Thoracic aorta (tissue), 2 donors: ENCODE data around the gene SART3. TPM values are rescaled to one million over a fixed set of nuclear protein-coding genes. Genes with fewer than 3 reads are reported as not detected.

ENCODE experiments used
- ATAC-seq: fragments of 150-250 bp; one replicate; pipeline ENCODE4 v1.8.0; 2017; ENCODE audit warnings: low read depth; ENCODE audit not compliant: insufficient number of reproducible peaks, low FRiP score
- DNase-seq: peaks from one replicate; pipeline ENCODE4 v3.0.0-alpha.2; 2020; ENCODE audit warnings: low spot score
- H3K27ac ChIP-seq, 2 donors: fragments of 200-600 bp; sonication (generic); 1 replicate in 1 of 2; 2 replicates in 1 of 2; pipeline ENCODE4 v1.5.1; 2016; ENCODE audit warnings: mild to moderate bottlenecking in 2 of 2, moderate library complexity in 2 of 2
- H3K27me3 ChIP-seq: fragments of 200-600 bp; sonication (generic); replicated peaks from 2 replicates; pipeline ENCODE4 v1.6.0; 2016; ENCODE audit warnings: mild to moderate bottlenecking; ENCODE audit not compliant: insufficient read depth
- H3K36me3 ChIP-seq: fragments of 200-600 bp; sonication (generic); one replicate; pipeline ENCODE4 v1.5.1; 2016
- H3K4me1 ChIP-seq, 2 donors: fragments of 200-600 bp; sonication (generic); 1 replicate in 1 of 2; 2 replicates in 1 of 2; pipeline versions ENCODE4 v1.5.1 to v1.6.0; 2016; ENCODE audit warnings: low read depth in 2 of 2, mild to moderate bottlenecking in 1 of 2; ENCODE audit not compliant: control insufficient read depth in 1 of 2
- H3K4me3 ChIP-seq: fragments of 200-600 bp; sonication (generic); 2 replicates; pipeline ENCODE4 v1.5.1; 2016; ENCODE audit warnings: mild to moderate bottlenecking
- H3K9me3 ChIP-seq: fragments of 200-600 bp; sonication (generic); 2 replicates; pipeline ENCODE4 v1.5.1; 2016
- total RNA-seq, 2 donors: library from RNA; depleted of rRNA; stranded (reverse); fragments of >200 nt; gene quantifications; one replicate each; pipeline versions ENCODE4 v1.1.0 to v1.2.3, GENCODE V29; 2016
- TF ChIP-seq, protein P1 (sequence below): fragments of 200-600 bp; sonication (generic); IDR thresholded peaks from one replicate; pipeline ENCODE4 v1.5.1; 2019; ENCODE audit warnings: antibody characterized with exemption

The SART3 gene
- total RNA-seq, 2 donors from 2014 or later: 52.1 to 94.0 TPM

DNA sequence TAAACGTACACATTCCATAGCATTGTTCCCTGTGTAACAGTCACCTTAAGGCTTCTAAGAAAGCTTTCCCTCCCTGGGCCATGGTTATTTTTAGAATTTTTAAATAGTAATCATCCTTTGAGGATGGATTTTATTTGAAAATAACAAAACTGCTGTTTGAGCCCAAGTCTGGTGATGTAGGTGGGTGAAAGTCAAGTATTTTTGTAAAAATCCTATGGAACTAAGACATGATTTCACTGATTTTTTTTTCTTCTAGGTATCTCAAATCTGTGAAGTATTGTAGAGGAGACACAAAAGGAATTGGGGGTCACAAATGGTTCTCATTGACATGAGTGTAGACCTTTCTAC is 2.8 kb upstream of the SART3 start:
- Histone ChIP-seq H3K4me3 (peak overlapping the region; percentile 93), H3K4me1 (peaks cover 25 to 35% of the 10 kb centered on the region in 2 donors), H3K27ac (no peak overlapping the region), H3K36me3 (peaks cover 34% of the 10 kb centered on the region), H3K9me3 (no peaks in the 10 kb centered on the region), H3K27me3 (no peaks in the 10 kb centered on the region)
- ATAC-seq (no peak), DNase-seq (no peak)
- TF ChIP-seq, protein P1, sequence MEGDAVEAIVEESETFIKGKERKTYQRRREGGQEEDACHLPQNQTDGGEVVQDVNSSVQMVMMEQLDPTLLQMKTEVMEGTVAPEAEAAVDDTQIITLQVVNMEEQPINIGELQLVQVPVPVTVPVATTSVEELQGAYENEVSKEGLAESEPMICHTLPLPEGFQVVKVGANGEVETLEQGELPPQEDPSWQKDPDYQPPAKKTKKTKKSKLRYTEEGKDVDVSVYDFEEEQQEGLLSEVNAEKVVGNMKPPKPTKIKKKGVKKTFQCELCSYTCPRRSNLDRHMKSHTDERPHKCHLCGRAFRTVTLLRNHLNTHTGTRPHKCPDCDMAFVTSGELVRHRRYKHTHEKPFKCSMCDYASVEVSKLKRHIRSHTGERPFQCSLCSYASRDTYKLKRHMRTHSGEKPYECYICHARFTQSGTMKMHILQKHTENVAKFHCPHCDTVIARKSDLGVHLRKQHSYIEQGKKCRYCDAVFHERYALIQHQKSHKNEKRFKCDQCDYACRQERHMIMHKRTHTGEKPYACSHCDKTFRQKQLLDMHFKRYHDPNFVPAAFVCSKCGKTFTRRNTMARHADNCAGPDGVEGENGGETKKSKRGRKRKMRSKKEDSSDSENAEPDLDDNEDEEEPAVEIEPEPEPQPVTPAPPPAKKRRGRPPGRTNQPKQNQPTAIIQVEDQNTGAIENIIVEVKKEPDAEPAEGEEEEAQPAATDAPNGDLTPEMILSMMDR: no peak

DNA sequence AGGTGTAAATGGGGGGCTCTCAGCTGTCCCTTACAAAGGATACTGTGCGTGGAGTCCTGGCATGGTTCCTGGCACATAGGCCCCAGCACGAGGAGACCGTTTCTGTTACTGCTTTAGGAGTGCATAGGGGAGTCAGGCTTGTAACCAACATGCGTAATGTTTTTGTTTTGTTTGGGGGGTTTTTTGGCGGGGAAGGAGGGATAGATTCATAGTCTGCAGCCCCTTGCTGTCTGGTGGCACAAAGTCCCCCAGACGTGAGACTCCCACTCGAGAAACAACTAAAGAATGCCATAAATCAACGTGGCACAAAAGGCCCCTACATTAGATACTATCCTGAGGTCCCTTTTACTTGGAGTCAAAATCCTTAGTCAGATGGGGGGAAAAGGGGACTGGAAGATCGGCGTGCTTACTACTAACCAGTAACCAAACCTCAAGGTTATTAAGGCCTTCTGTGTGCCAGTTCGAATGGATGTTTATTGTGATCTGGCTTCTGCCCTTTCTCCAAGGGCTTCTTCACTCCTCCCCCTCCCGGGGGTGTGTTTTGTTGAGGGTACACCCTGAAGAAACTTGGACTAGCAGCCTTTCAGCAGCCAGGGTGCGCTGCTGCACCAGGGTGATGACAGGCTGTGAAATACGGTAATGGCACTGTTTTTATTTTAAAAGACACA is 2.3 kb upstream of the SART3 start:
- H3K4me1 ChIP-seq: peaks cover 25 to 40% of the 10 kb centered on the region in 2 donors
- H3K27ac ChIP-seq: peak overlapping the region; percentile 80 to 86
- peak overlapping the region; percentile 93 for H3K4me3 ChIP-seq
- peaks cover 29% of the 10 kb centered on the region for H3K36me3 ChIP-seq
- TF ChIP-seq, protein P1: peak; percentile 56
- peak; percentile 39 for DNase-seq
- no peaks in the 10 kb centered on the region for H3K9me3 ChIP-seq
- no peaks in the 10 kb centered on the region for H3K27me3 ChIP-seq
- no peak for ATAC-seq

DNA sequence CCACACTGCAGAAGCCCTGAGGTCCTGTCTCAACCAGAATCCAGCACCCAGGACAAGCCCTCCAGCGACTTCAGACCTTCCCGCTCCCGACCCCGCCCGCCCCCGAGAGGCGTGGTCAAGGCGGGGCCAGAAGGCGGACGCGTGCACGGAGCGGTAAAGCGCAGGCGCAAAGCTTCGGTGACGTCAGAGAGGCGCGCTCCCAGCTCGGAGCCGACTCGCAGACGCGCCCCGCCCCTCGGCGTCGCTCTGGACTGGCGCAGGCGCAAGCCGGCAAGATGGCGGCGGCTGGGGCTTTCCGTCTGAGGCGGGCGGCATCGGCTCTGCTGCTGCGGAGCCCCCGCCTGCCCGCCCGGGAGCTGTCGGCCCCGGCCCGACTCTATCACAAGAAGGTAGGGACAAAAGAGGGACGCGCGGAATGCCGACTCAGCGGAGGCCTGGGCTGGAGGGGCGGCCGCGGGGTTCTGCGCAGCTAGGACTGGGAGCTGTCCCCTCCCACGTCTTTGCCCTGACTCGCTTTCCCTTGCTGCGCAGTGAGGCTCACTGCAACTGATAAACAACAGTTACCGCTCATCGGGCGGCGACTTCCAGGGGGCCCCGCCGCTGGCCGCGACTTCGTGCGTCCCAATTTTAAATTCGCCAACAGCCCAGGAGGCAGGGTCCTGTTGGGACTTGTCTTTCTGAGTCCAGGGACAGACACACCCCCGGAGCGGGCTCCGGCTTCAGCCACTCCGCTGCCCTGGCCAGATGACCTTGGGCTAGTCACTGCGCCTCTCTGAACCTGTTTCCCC is 1.6 kb upstream of the SART3 start, which contains the start of gene ISCU:
TSS of gene ISCU (plus strand) at position 249 of the 788 bp plus-strand sequence. CDS start at position 276, 27 bp downstream.
- H3K9me3 ChIP-seq: no peaks in the 10 kb centered on the region
- peaks cover 21% of the 10 kb centered on the region for H3K36me3 ChIP-seq
- no peaks in the 10 kb centered on the region for H3K27me3 ChIP-seq
- peak within 1 kb of the TSS; percentile 93 for H3K4me3 ChIP-seq
- TF ChIP-seq, protein P1: no peak
- peak; percentile 77 for ATAC-seq
- peak within 1 kb of the TSS; percentile 87 to 89 for H3K27ac ChIP-seq
- H3K4me1 ChIP-seq: peaks cover 25 to 47% of the 10 kb centered on the region in 2 donors
- peak; percentile 74 for DNase-seq

DNA sequence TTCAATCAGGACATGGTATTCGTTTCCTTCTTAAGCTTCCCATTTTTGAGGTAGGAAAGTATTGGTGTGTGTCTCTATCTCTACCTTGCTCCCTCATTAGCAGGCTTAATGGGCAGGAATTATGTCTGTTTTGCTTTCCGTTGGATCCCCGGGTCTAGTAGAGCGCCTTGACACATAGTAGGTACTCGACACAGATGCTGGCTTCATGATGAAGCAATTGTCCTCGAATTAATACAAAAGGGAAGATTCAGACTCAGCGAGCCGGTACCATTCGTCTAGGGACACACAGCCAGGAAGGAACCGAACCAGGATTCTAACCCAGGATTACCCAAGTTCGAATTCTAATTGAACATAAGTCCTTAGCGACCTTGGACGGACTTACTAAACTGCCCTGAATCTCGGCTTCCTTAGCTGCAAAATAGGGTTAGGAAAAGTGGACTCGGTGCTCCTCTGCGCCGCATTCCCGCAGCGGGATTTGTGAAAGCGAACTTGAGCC is 927 bp upstream of the SART3 start:
- H3K36me3 ChIP-seq: peaks cover 17% of the 10 kb centered on the region
- DNase-seq (no peak), ATAC-seq (peak; percentile 0)
- peaks cover 25 to 52% of the 10 kb centered on the region in 2 donors for H3K4me1 ChIP-seq
- no peaks in the 10 kb centered on the region for H3K9me3 ChIP-seq
- TF ChIP-seq, protein P1: no peak
- peak overlapping the region; percentile 87 to 89 for H3K27ac ChIP-seq
- peak overlapping the region; percentile 93 for H3K4me3 ChIP-seq
- H3K27me3 ChIP-seq: no peaks in the 10 kb centered on the region

DNA sequence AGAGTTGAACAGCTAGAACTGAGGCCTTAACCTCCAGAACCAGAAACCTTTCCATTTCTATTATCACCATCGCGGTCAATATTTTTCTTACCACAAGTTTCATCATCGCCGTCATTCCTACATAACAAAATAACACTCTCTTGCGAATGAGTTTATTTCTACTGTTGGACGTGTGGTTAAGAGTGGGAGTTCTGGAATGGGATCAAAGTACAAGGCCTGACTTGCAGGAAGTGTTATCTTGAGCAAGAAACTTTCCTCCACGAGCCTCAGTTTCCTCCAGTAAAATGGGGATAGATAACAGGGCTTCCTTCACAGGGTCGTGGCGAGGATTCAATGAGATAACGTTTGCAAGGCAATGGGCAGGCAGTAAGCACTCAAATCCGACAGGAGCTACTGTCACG is 652 bp downstream of the SART3 start:
- Histone ChIP-seq H3K4me3 (peak overlapping the region; percentile 93), H3K36me3 (peaks cover 10% of the 10 kb centered on the region), H3K9me3 (no peaks in the 10 kb centered on the region), H3K4me1 (peaks cover 25 to 39% of the 10 kb centered on the region in 2 donors), H3K27me3 (no peaks in the 10 kb centered on the region), H3K27ac (peak overlapping the region; percentile 87 to 89)
- TF ChIP-seq, protein P1: no peak
- DNase-seq (no peak), ATAC-seq (no peak)
